ENCODE results near the gene PTGR1. TPM values are rescaled to one million over a fixed set of nuclear protein-coding genes. Genes with fewer than 3 reads are reported as not detected.

Gene PTGR1
- total and polyA plus RNA-seq, 2 of the 8 experiments (the other 6 are each of a cell fraction or from before 2014, with no cell fraction given), result 16.9 to 28.5 TPM

DNA sequence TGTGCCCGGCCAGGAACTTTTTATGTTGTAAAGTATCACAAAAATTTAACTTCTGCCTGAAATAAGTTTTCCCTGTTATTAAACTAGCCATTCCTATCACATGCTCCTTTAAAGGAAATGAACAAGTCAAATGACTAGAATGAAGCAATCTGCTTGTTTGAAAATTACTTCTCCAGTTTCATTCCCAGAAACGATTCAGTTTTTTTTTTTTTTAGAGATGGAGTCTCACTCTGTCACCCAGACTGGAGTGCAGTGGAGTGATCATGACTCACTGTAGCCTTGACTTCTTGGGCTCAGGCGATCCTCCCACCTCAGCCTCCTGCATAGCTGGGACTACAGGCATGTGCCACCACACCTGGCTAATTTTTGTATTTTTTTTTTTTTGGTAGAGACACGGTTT is 48.6 kb upstream of the PTGR1 start (continued):
- TF ChIP-seq GABPA (IDR thresholded peaks at IDR 0.05; ENCODE audit: borderline replicate concordance, insufficient read depth, low read length) (no peak), JUN (IDR thresholded peaks at IDR 0.05; ENCODE audit: low read depth, low read length) (no peak), RBBP5 (IDR thresholded peaks at IDR 0.05; ENCODE audit: borderline replicate concordance, low read depth, low read length) (no peak), POLR2A (IDR thresholded peaks at IDR 0.05; ENCODE audit: control extremely low read depth in 1 of 2, low read depth in 2 of 2, low read length in 2 of 2) (no peak)
- TF ChIP-seq, protein P1, sequence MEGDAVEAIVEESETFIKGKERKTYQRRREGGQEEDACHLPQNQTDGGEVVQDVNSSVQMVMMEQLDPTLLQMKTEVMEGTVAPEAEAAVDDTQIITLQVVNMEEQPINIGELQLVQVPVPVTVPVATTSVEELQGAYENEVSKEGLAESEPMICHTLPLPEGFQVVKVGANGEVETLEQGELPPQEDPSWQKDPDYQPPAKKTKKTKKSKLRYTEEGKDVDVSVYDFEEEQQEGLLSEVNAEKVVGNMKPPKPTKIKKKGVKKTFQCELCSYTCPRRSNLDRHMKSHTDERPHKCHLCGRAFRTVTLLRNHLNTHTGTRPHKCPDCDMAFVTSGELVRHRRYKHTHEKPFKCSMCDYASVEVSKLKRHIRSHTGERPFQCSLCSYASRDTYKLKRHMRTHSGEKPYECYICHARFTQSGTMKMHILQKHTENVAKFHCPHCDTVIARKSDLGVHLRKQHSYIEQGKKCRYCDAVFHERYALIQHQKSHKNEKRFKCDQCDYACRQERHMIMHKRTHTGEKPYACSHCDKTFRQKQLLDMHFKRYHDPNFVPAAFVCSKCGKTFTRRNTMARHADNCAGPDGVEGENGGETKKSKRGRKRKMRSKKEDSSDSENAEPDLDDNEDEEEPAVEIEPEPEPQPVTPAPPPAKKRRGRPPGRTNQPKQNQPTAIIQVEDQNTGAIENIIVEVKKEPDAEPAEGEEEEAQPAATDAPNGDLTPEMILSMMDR (IDR thresholded peaks at IDR 0.05; ENCODE audit: control extremely low read depth in 1 of 3, insufficient read depth in 1 of 3, low read depth in 1 of 3, low read length in 3 of 3), result no peak

All from H1 (cell line).